Right cardiac atrium (tissue), 5 donors: ENCODE results near the gene GLB1L3. TPM values are rescaled to one million over a fixed set of nuclear protein-coding genes. Genes with fewer than 3 reads are reported as not detected.
"Not testable (repeated sequence)": the region's sequence is repeated elsewhere in the genome, so short reads cannot be mapped to it uniquely, and the experiment has no call there.

Experiments
- ATAC-seq, 2 donors: fragments of 200-7000 bp; cut with Tn5 transposase; one replicate each; pipeline versions ENCODE4 v1.8.0 to v1.9.1; 2020; ENCODE audit warnings: moderate library complexity in 2 of 2, mild to moderate bottlenecking in 1 of 2
- DNase-seq, 3 donors: peaks; one replicate each; pipeline ENCODE4 v3.0.0-alpha.2; 2020
- H3K27ac ChIP-seq: one replicate; pipeline ENCODE4 v1.5.1; 2013; ENCODE audit warnings: mild to moderate bottlenecking, low read length, control low read depth, moderate library complexity
- H3K27me3 ChIP-seq: one replicate; pipeline ENCODE4 v1.6.1; 2013; ENCODE audit not compliant: control insufficient read depth, insufficient read depth
- H3K4me1 ChIP-seq: one replicate; pipeline ENCODE4 v1.6.1; 2013; ENCODE audit warnings: low read length; ENCODE audit not compliant: control insufficient read depth, insufficient read depth
- H3K4me3 ChIP-seq: one replicate; pipeline ENCODE4 v1.5.1; 2013; ENCODE audit warnings: low read length, control low read depth
- H3K9me3 ChIP-seq: one replicate; pipeline ENCODE4 v1.6.1; 2013; ENCODE audit warnings: low read length; ENCODE audit not compliant: control insufficient read depth
- WGBS: extraction: QIAGEN DNeasy Blood & Tissue Kit; methylation state at CpG from one replicate; pipeline ENCODE4 v1.1.7; 2013; 5-methylcytosine and 5-hydroxymethylcytosine counted together
- intact Hi-C, 4 donors: fragments of 100-400 bp; cut with DNase I; formaldehyde crosslinking; loops; one replicate each; pipeline versions ENCODE4 v1.11.0 to v1.14.0; 2022 to 2023
- polyA plus RNA-seq: library from polyadenylated mRNA; stranded (reverse); fragments of 200-250 nt; gene quantifications from one replicate; pipeline ENCODE4 v1.2.3, GENCODE V29; 2013
- total RNA-seq, 4 donors: library from RNA; stranded (reverse); fragmentation: NEBNext Ultra II Directional; extraction: Animal tissue kit (Norgen Biotek cat#: 25700); gene quantifications; one replicate each; pipeline ENCODE4 v1.2.1, GENCODE V29; 2021
- donor health status: healthy with polysubstance abuse.
- donor health status: DM: no; HTN: yes; CAD: no.
- donor health status: DM: no; HTN: no; CAD: no.
- donor health status: DM: no; HTN: yes; CAD: no; lungs with severe emphysema.
- donor health status: DM: yes; HTN: yes; CAD: no.

The GLB1L3 gene
- total and polyA plus RNA-seq, 5 donors = not detected

GRCh38 chr11:134321373-134321772, 45.2 kb downstream of the GLB1L3 start:
- H3K27ac ChIP-seq, ATAC-seq, H3K9me3 ChIP-seq, H3K4me1 ChIP-seq, H3K27me3 ChIP-seq, intact Hi-C loops, H3K4me3 ChIP-seq, DNase-seq: not testable (repeated sequence)
- WGBS = 92% methylated on average over 2 of the region's 2 CpGs

GRCh38 chr11:134322553-134322952, 46.4 kb downstream of the GLB1L3 start:
- intact Hi-C loops = no loop called here
- ATAC-seq = no peak
- no peaks in the 10 kb centered on the region for H3K4me1 ChIP-seq
- no peaks in the 10 kb centered on the region for H3K9me3 ChIP-seq
- H3K27ac ChIP-seq = no peak overlapping the region
- no peak overlapping the region for H3K4me3 ChIP-seq
- DNase-seq = no peak
- H3K27me3 ChIP-seq = no peaks in the 10 kb centered on the region
- 82% methylated on average over 4 of the region's 4 CpGs for WGBS

GRCh38 chr11:134328433-134328832, 52.3 kb downstream of the GLB1L3 start:
- WGBS = 91% methylated on average over 1 of the region's 1 CpG
- no peaks in the 10 kb centered on the region for H3K9me3 ChIP-seq
- no peak overlapping the region for H3K27ac ChIP-seq
- DNase-seq (no peak), ATAC-seq (no peak)
- H3K4me1 ChIP-seq = peaks cover 7% of the 10 kb centered on the region
- H3K4me3 ChIP-seq = no peak overlapping the region
- no peaks in the 10 kb centered on the region for H3K27me3 ChIP-seq
- intact Hi-C loops = no loop called here

GRCh38 chr11:134330611-134331353, 54.6 kb downstream of the GLB1L3 start:
- no peaks in the 10 kb centered on the region for H3K27me3 ChIP-seq
- H3K9me3 ChIP-seq = no peaks in the 10 kb centered on the region
- no peak overlapping the region for H3K27ac ChIP-seq
- intact Hi-C loops = no loop called here
- no peak for DNase-seq
- 31% methylated on average over 22 of the region's 22 CpGs for WGBS
- ATAC-seq = no peak
- H3K4me3 ChIP-seq = peak overlapping the region; percentile 69
- peaks cover 7% of the 10 kb centered on the region for H3K4me1 ChIP-seq

- no peaks in the 10 kb centered on the region for H3K9me3 ChIP-seq
- peaks cover 7% of the 10 kb centered on the region for H3K4me1 ChIP-seq
- H3K4me3 ChIP-seq = peak within 1 kb of the TSS; percentile 69
- intact Hi-C loops = no loop called here
- 3% methylated on average over 78 of the region's 80 CpGs for WGBS
- ATAC-seq (peak; percentile 94 to 95), DNase-seq (peak; percentile 72 to 92 (median 88))
- no peaks in the 10 kb centered on the region for H3K27me3 ChIP-seq
- H3K27ac ChIP-seq = no peak within 1 kb of the TSS
Measured at GRCh38 chr11:134331354-134332188, 55.4 kb downstream of the GLB1L3 start, which contains the start of gene GLB1L2. GLB1L2 (plus strand) TSS chr11:134331988; CDS start chr11:134332062, 74 bp downstream.

- ATAC-seq (peak; percentile 30 to 41), DNase-seq (peak in 1 of 3 donors; percentile 38)
- Histone ChIP-seq H3K4me1 (peaks cover 7% of the 10 kb centered on the region), H3K4me3 (peak overlapping the region; percentile 69), H3K27me3 (no peaks in the 10 kb centered on the region), H3K9me3 (no peaks in the 10 kb centered on the region), H3K27ac (no peak overlapping the region)
- intact Hi-C loops = no loop called here
- 1% methylated on average over 40 of the region's 40 CpGs for WGBS
Measured at GRCh38 chr11:134332189-134332631, 56.0 kb downstream of the GLB1L3 start.

GRCh38 chr11:134332782-134333181, 56.6 kb downstream of the GLB1L3 start:
- WGBS = 46% methylated on average over 7 of the region's 7 CpGs
- no peak for ATAC-seq
- intact Hi-C loops = no loop called here
- Histone ChIP-seq H3K4me1 (peaks cover 7% of the 10 kb centered on the region), H3K27ac (no peak overlapping the region), H3K27me3 (no peaks in the 10 kb centered on the region), H3K4me3 (no peak overlapping the region), H3K9me3 (no peaks in the 10 kb centered on the region)
- DNase-seq = no peak

- Histone ChIP-seq H3K4me3 (no peak overlapping the region), H3K27me3 (no peaks in the 10 kb centered on the region), H3K27ac (no peak overlapping the region), H3K9me3 (no peaks in the 10 kb centered on the region), H3K4me1 (peaks cover 7% of the 10 kb centered on the region)
- 70% methylated on average over 7 of the region's 7 CpGs for WGBS
- DNase-seq (no peak), ATAC-seq (no peak)
- intact Hi-C loops = no loop called here
Measured at GRCh38 chr11:134333312-134333711, 57.1 kb downstream of the GLB1L3 start.

GRCh38 chr11:134333946-134334345, 57.8 kb downstream of the GLB1L3 start:
- no peak for DNase-seq
- ATAC-seq = no peak
- no peak overlapping the region for H3K27ac ChIP-seq
- no peak overlapping the region for H3K4me3 ChIP-seq
- H3K4me1 ChIP-seq = peaks cover 7% of the 10 kb centered on the region
- WGBS = 68% methylated on average over 3 of the region's 3 CpGs
- no peaks in the 10 kb centered on the region for H3K9me3 ChIP-seq
- H3K27me3 ChIP-seq = no peaks in the 10 kb centered on the region
- intact Hi-C loops = no loop called here

- Histone ChIP-seq H3K4me3 (no peak overlapping the region), H3K27ac (no peak overlapping the region), H3K4me1 (peaks cover 7% of the 10 kb centered on the region), H3K9me3 (no peaks in the 10 kb centered on the region), H3K27me3 (no peaks in the 10 kb centered on the region)
- ATAC-seq (no peak), DNase-seq (no peak)
- intact Hi-C loops = no loop called here
- WGBS = 89% methylated on average over 10 of the region's 10 CpGs
Measured at GRCh38 chr11:134334796-134335571, 58.8 kb downstream of the GLB1L3 start.
